Measurements from ENCODE around the gene PER1. TPM values are rescaled to one million over a fixed set of nuclear protein-coding genes. Genes with fewer than 3 reads are reported as not detected.

The PER1 gene
- total and polyA plus RNA-seq, 9 of the 15 experiments (the other 6 are each of a cell fraction or from before 2014, with no cell fraction given): 0.13 to 26.0 (median 3.4) TPM

GRCh38 chr17:8186787-8187516, 34.7 kb upstream of the PER1 start (continued):
- no peak for TF ChIP-seq PTTG1 (tag; IDR thresholded peaks at IDR 0.05; ENCODE audit: low read depth)
- peak; percentile 55; the same call in 1 of the 2 replicates for TF ChIP-seq ZNF134 (CRISPR knock-in tag; conservative IDR thresholded peaks at IDR 0.05)
- no peak for TF ChIP-seq TCF3 (CRISPR knock-in tag; IDR thresholded peaks at IDR 0.05)
- no peak; the same call in 1 of the 2 replicates for TF ChIP-seq CREB1 (IDR thresholded peaks at IDR 0.05)
- TF ChIP-seq CREB1 (CRISPR knock-in tag; IDR thresholded peaks at IDR 0.05): peak; percentile 49; the same call in 1 of the 2 replicates
- peak; percentile 50 for TF ChIP-seq BDP1 (IDR thresholded peaks at IDR 0.05; ENCODE audit: insufficient read depth, insufficient read length)
- TF ChIP-seq YY1 (IDR thresholded peaks at IDR 0.05; ENCODE audit: borderline replicate concordance in 1 of 3, control insufficient read depth in 1 of 3, extremely low read depth in 1 of 3, insufficient read depth in 3 of 3, insufficient read length in 1 of 3, insufficient replicate concordance in 2 of 3, low read depth in 1 of 3, low read length in 2 of 3): peak in 2 of 3 experiments; percentile 4 to 7
- 0 out of 2 replicates have a peak, but pooled peaks have one; percentile 12 for TF ChIP-seq SMARCA4 (IDR thresholded peaks at IDR 0.05)
- TF ChIP-seq, protein P1, sequence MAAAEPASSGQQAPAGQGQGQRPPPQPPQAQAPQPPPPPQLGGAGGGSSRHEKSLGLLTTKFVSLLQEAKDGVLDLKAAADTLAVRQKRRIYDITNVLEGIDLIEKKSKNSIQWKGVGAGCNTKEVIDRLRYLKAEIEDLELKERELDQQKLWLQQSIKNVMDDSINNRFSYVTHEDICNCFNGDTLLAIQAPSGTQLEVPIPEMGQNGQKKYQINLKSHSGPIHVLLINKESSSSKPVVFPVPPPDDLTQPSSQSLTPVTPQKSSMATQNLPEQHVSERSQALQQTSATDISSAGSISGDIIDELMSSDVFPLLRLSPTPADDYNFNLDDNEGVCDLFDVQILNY (CRISPR knock-in tag; IDR thresholded peaks at IDR 0.05): no peak
- TF ChIP-seq MCM2 (IDR thresholded peaks at IDR 0.05; ENCODE audit: low read depth): no peak
- no peak for TF ChIP-seq SRSF7 (optimal IDR thresholded peaks at IDR 0.05; ENCODE audit: low read depth, low read length)
- 0 out of 2 replicates have a peak, but pooled peaks have one; percentile 16 for TF ChIP-seq TRIM28 (IDR thresholded peaks at IDR 0.05)
- peak; percentile 13 to 19; a peak in 1 of 4 replicates for TF ChIP-seq MNT (conservative IDR thresholded peaks at IDR 0.05)
- 0 out of 2 replicates have a peak, but pooled peaks have one; percentile 54 for TF ChIP-seq ZKSCAN8 (CRISPR knock-in tag; IDR thresholded peaks at IDR 0.05)
- TF ChIP-seq ZNF584 (CRISPR knock-in tag; IDR thresholded peaks at IDR 0.05; ENCODE audit: low read depth): no peak
- peak; percentile 52; the same call in 1 of the 2 replicates for TF ChIP-seq CTBP1 (IDR thresholded peaks at IDR 0.05; ENCODE audit: borderline replicate concordance)
- TF ChIP-seq JUND (IDR thresholded peaks at IDR 0.05; ENCODE audit: borderline replicate concordance, low read depth, low read length): no peak
- peak; percentile 6; the same call in 1 of the 3 replicates for TF ChIP-seq JUND (tag; IDR thresholded peaks at IDR 0.05; ENCODE audit: borderline replicate concordance, low read depth, low read length)
- peak; percentile 50 for TF ChIP-seq CXXC5 (CRISPR knock-in tag; IDR thresholded peaks at IDR 0.05)
- TF ChIP-seq SIN3B (IDR thresholded peaks at IDR 0.05; ENCODE audit: low read depth): peak; percentile 8; the same call in 1 of the 2 replicates
- peak; percentile 98 for TF ChIP-seq TBP (optimal IDR thresholded peaks at IDR 0.05; ENCODE audit: low read depth, low read length)
- TF ChIP-seq, protein P2, sequence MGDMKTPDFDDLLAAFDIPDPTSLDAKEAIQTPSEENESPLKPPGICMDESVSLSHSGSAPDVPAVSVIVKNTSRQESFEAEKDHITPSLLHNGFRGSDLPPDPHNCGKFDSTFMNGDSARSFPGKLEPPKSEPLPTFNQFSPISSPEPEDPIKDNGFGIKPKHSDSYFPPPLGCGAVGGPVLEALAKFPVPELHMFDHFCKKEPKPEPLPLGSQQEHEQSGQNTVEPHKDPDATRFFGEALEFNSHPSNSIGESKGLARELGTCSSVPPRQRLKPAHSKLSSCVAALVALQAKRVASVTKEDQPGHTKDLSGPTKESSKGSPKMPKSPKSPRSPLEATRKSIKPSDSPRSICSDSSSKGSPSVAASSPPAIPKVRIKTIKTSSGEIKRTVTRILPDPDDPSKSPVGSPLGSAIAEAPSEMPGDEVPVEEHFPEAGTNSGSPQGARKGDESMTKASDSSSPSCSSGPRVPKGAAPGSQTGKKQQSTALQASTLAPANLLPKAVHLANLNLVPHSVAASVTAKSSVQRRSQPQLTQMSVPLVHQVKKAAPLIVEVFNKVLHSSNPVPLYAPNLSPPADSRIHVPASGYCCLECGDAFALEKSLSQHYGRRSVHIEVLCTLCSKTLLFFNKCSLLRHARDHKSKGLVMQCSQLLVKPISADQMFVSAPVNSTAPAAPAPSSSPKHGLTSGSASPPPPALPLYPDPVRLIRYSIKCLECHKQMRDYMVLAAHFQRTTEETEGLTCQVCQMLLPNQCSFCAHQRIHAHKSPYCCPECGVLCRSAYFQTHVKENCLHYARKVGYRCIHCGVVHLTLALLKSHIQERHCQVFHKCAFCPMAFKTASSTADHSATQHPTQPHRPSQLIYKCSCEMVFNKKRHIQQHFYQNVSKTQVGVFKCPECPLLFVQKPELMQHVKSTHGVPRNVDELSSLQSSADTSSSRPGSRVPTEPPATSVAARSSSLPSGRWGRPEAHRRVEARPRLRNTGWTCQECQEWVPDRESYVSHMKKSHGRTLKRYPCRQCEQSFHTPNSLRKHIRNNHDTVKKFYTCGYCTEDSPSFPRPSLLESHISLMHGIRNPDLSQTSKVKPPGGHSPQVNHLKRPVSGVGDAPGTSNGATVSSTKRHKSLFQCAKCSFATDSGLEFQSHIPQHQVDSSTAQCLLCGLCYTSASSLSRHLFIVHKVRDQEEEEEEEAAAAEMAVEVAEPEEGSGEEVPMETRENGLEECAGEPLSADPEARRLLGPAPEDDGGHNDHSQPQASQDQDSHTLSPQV (IDR thresholded peaks at IDR 0.05): peak; percentile 71
- peak; percentile 34 for TF ChIP-seq ZSCAN29 (IDR thresholded peaks at IDR 0.05)

All from K562 (cell line).